Endothelial cell of umbilical vein (primary cell): ENCODE data around the gene EVI5. TPM values are rescaled to one million over a fixed set of nuclear protein-coding genes. Genes with fewer than 3 reads are reported as not detected.

Experiments used
- BruUV-seq: library from RNA; stranded (reverse); fragments of 400-500 nt; replicated peaks from 2 replicates; lab custom pipeline; 2021; lab: Mats Ljungman, UMichigan
- CTCF ChIA-PET: fragments of 300-600, 350-600 bp; sonication (Branson Sonifier 250); formaldehyde crosslinking; loops from one replicate; lab custom pipeline; 2021; ENCODE audit warnings: antibody characterized with exemption, inconsistent platforms; lab: Charles Lee
- POLR2A ChIA-PET: fragments of 300-600, 350-600 bp; sonication (Branson Sonifier 250); formaldehyde crosslinking; loops from one replicate; lab custom pipeline; 2021; ENCODE audit warnings: antibody characterized with exemption, inconsistent platforms; lab: Charles Lee
- DNase-seq: peaks from one replicate; pipeline ENCODE4 v3.0.0-alpha.2; 2011; ENCODE audit warnings: low read depth, low spot score
- FAIRE-seq: peaks from 2 replicates; lab custom pipeline; 2011; peaks lifted over from hg19 to GRCh38; lab: Jason Lieb, UNC
- H2AFZ ChIP-seq: 2 replicates; pipeline ENCODE4 v1.6.0; 2012; ENCODE audit warnings: low read depth, low read length, control low read depth, inconsistent platforms
- H3K27ac ChIP-seq: 2 replicates; pipeline ENCODE4 v1.5.1; 2011; ENCODE audit warnings: low read depth, mild to moderate bottlenecking, control low read depth, low read length, moderate library complexity; ENCODE audit not compliant: insufficient read depth
- H3K27me3 ChIP-seq, 2 experiments: 2 replicates each; pipeline versions ENCODE4 v1.6.0 to v1.6.1; 2011; ENCODE audit warnings: low read length in 2 of 2, mixed read lengths in 1 of 2; ENCODE audit not compliant: control insufficient read depth in 2 of 2, insufficient read depth in 2 of 2
- H3K36me3 ChIP-seq, 2 experiments: 2 replicates in 1 of 2; 3 replicates in 1 of 2; pipeline ENCODE4 v1.5.1; 2011; ENCODE audit warnings: low read length in 2 of 2, mild to moderate bottlenecking in 1 of 2, moderate library complexity in 1 of 2; ENCODE audit not compliant: control insufficient read depth in 2 of 2, insufficient read depth in 2 of 2; ENCODE audit errors: extremely low read depth in 1 of 2
- H3K4me1 ChIP-seq: 3 replicates; pipeline ENCODE4 v1.5.1; 2011; ENCODE audit warnings: mild to moderate bottlenecking, low read length; ENCODE audit not compliant: control insufficient read depth, insufficient read depth; ENCODE audit errors: extremely low read depth
- H3K4me2 ChIP-seq: 2 replicates; pipeline ENCODE4 v1.6.1; 2011; ENCODE audit warnings: low read length, control low read depth, mixed read lengths; ENCODE audit not compliant: insufficient read depth
- H3K4me3 ChIP-seq, 3 experiments: fragments of 200-600 bp in 1 of 3; sonication (generic), shearing (Covaris generic) in 1 of 3; replicated peaks in 1 of 3; 2 replicates each; pipeline ENCODE4 v1.5.1; 2011 to 2016; ENCODE audit warnings: control low read depth in 3 of 3, low read length in 3 of 3, mild to moderate bottlenecking in 2 of 3, inconsistent platforms in 1 of 3, low read depth in 1 of 3, moderate library complexity in 1 of 3; ENCODE audit not compliant: insufficient read depth in 1 of 3
- H3K79me2 ChIP-seq: 2 replicates; pipeline ENCODE4 v1.6.0; 2012; ENCODE audit warnings: low read length, inconsistent platforms; ENCODE audit not compliant: control insufficient read depth, insufficient read depth
- H3K9ac ChIP-seq: replicated peaks from 2 replicates; pipeline ENCODE3; 2011; ENCODE audit warnings: low read length, control low read depth; ENCODE audit not compliant: insufficient read depth; ENCODE audit errors: extremely low read depth
- H3K9me1 ChIP-seq: replicated peaks from 3 replicates; pipeline ENCODE4 v1.6.0; 2011; ENCODE audit warnings: mild to moderate bottlenecking, low read length; ENCODE audit not compliant: control insufficient read depth, insufficient read depth; ENCODE audit errors: extremely low read depth
- H3K9me3 ChIP-seq: replicated peaks from 2 replicates; pipeline ENCODE4 v1.5.1; 2012; ENCODE audit warnings: low read length, inconsistent platforms; ENCODE audit not compliant: control insufficient read depth, insufficient read depth
- H4K20me1 ChIP-seq: replicated peaks from 2 replicates; pipeline ENCODE3; 2011; ENCODE audit warnings: mild to moderate bottlenecking, low read length; ENCODE audit not compliant: control insufficient read depth, insufficient read depth; ENCODE audit errors: extremely low read depth
- EZH2 ChIP-seq: IDR thresholded peaks from 2 replicates; pipeline ENCODE4 v1.6.1; 2012; ENCODE audit warnings: borderline replicate concordance, low read depth, mild to moderate bottlenecking, moderate library complexity, low read length, inconsistent platforms; ENCODE audit not compliant: severe bottlenecking
- GATA2 ChIP-seq: IDR thresholded peaks from 2 replicates; pipeline ENCODE4 v1.7.0; 2011; ENCODE audit warnings: low read depth, mild to moderate bottlenecking, moderate library complexity, mixed read lengths, low read length; ENCODE audit not compliant: insufficient read length, insufficient read depth
- JUN ChIP-seq: IDR thresholded peaks from 2 replicates; pipeline ENCODE4 v1.6.1; 2011; ENCODE audit warnings: borderline replicate concordance, low read depth; ENCODE audit not compliant: insufficient read length, insufficient read depth
- MYC ChIP-seq: IDR thresholded peaks from one replicate; pipeline ENCODE4 v1.6.1; 2011; ENCODE audit warnings: mild to moderate bottlenecking, low read depth, low read length
- POLR2A ChIP-seq: IDR thresholded peaks from 2 replicates; pipeline ENCODE4 v1.6.1; 2012; ENCODE audit warnings: low read depth, mild to moderate bottlenecking, control low read depth, low read length
- POLR2AphosphoS5 ChIP-seq: IDR thresholded peaks from 2 replicates; pipeline ENCODE4 v1.6.1; 2012; ENCODE audit warnings: low read depth, mild to moderate bottlenecking, control low read depth, low read length, moderate library complexity; ENCODE audit not compliant: insufficient read depth
- dilution Hi-C: fragments of 300-500 bp; cut with MboI; formaldehyde crosslinking; loops from one replicate; pipeline ENCODE4 v1.15.0; 2019; ENCODE audit warnings: low sequenced_read_pairs; ENCODE audit not compliant: extremely low pct_ligation_motif_present
- intact Hi-C: fragments of 100-400 bp; cut with micrococcal nuclease; formaldehyde crosslinking; loops from one replicate; pipeline ENCODE4 v1.10.0; 2022
- polyA plus RNA-seq, 4 experiments: library from polyadenylated mRNA; depleted of rRNA in 3 of 4; stranded (reverse) in 3 of 4; unstranded in 1 of 4; fragments of >200 nt; gene quantifications; 2 replicates each; pipeline versions ENCODE4 v1.2.1 to v1.2.3, GENCODE V29; 2011 to 2012; ENCODE audit warnings: missing spikeins in 1 of 4
- total RNA-seq: library from RNA; stranded (reverse); gene quantifications from 2 replicates; pipeline ENCODE4 v1.2.3, GENCODE V29; 2021

Gene EVI5
- total and polyA plus RNA-seq, 2 donors (not counting 3 experiments of a cell fraction or from before 2014, with no cell fraction given): 5.0 to 26.2 TPM

DNA sequence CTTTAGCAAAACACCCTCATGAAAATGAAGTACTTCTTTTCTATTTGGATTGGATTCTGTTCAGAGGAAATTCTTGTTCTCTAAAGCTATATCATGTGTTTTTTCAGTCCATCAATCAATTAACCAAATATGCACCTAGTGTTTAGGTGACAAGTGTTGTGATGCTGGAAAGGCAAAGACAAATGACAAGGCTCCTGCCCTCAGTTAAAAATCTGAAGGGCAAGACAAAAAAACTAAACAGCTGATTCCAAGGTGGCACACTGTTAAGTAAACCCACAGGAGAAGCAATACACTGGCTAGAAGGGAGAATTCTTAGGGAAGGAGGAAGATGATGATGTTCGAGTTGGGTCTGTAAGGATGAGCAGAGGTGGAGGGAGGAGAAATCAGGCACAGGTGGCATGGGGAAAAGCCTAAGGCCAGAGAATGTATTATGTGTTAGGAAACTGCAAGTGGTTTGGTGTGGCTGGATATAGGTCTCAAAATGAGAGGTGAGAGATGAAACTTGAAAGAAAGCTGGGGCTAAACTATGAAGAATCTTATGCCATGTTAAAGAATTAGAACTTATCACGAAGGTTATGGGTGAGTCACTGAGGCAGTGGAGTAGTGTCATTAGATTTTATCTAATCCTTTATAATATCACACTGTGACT is 246.4 kb downstream of the EVI5 start:
- DNase-seq (peak; percentile 21), FAIRE-seq (no peak)
- Histone ChIP-seq H3K4me2 (peak overlapping the region; percentile 32), H3K27me3 (no peaks in the 10 kb centered on the region), H3K36me3 (no peaks in the 10 kb centered on the region), H3K27ac (no peak overlapping the region), H3K9ac (no peak overlapping the region), H3K9me1 (no peaks in the 10 kb centered on the region), H3K79me2 (no peaks in the 10 kb centered on the region), H3K4me1 (peaks cover 31% of the 10 kb centered on the region), H4K20me1 (no peaks in the 10 kb centered on the region), H3K4me3 (no peak overlapping the region), H3K9me3 (no peaks in the 10 kb centered on the region), H2AFZ (no peak overlapping the region)
- no TSS peak for BruUV-seq
- ChIA-PET CTCF (interaction anchor here (0.9 to 2.8 kb wide), 6 partner anchors 11 to 228 kb away, joined by 3 to 11 read pairs (median 4); no protein-coding TSS in a partner anchor), POLR2A (no interaction called here)
- TF ChIP-seq JUN (peak; percentile 47), GATA2 (peak; percentile 45), MYC (no peak)
- intact Hi-C loops (no loop called here), dilution Hi-C loops (no loop called here)

DNA sequence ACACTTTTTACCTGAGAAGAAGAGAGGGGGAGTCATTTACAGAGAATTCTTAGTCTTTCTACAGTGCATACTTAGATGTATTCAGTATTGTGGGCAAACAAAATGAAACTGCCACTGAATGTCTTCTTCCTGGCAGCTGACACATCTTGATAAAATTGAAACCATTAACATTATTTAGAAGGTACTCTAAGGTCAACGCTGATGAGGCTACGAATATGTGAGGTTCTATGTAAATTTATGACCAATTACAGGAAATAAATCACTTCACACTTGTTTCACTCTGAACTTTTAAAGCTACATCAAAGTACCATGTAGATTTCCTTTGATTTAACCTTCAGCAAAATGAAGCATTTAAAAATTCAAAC is 246.9 kb downstream of the EVI5 start:
- no peak overlapping the region for H3K27ac ChIP-seq

More for the DNA sequence above, 246.9 kb downstream of the EVI5 start:
- intact Hi-C loops: no loop called here
- dilution Hi-C loops: no loop called here
- Histone ChIP-seq H3K36me3 (no peaks in the 10 kb centered on the region), H3K4me3 (no peak overlapping the region), H3K4me2 (peak overlapping the region; percentile 32), H3K4me1 (peaks cover 31% of the 10 kb centered on the region), H2AFZ (no peak overlapping the region), H3K9me3 (no peaks in the 10 kb centered on the region), H3K27me3 (no peaks in the 10 kb centered on the region), H4K20me1 (no peaks in the 10 kb centered on the region), H3K9ac (no peak overlapping the region), H3K9me1 (no peaks in the 10 kb centered on the region), H3K79me2 (no peaks in the 10 kb centered on the region)
- peak; percentile 64 for DNase-seq
- FAIRE-seq: peak; percentile 74
- no peak for TF ChIP-seq POLR2AphosphoS5
- TF ChIP-seq EZH2: no peak
- no peak for TF ChIP-seq POLR2A
- peak; percentile 39 for TF ChIP-seq GATA2
- POLR2A ChIA-PET: no interaction called here
- no TSS peak for BruUV-seq
- CTCF ChIA-PET: interaction anchor here (0.7 to 2.8 kb wide), 6 partner anchors 10 to 228 kb away, joined by 3 to 11 read pairs (median 4); no protein-coding TSS in a partner anchor
